Panc1 (cell line): ENCODE measurements around the gene AGTPBP1. TPM values are rescaled to one million over a fixed set of nuclear protein-coding genes. Genes with fewer than 3 reads are reported as not detected.

Experiments used
- ATAC-seq: fragments of 200-7000 bp; cut with Tn5 transposase; 2 replicates; pipeline ENCODE4 v1.9.1; 2020; ENCODE audit warnings: mild to moderate bottlenecking, moderate library complexity
- BruUV-seq: library from RNA; stranded (reverse); fragments of 400-500 nt; replicated peaks from 2 replicates; lab custom pipeline; 2021; lab: Mats Ljungman, UMichigan
- CTCF ChIA-PET: fragments of 300-600 bp; sonication (Branson Sonifier 250); formaldehyde crosslinking; loops from one replicate; lab custom pipeline; 2022; ENCODE audit warnings: antibody characterized with exemption; lab: Charles Lee
- POLR2A ChIA-PET: fragments of 300-600 bp; sonication (Branson Sonifier 250); formaldehyde crosslinking; loops from one replicate; lab custom pipeline; 2022; ENCODE audit warnings: antibody characterized with exemption; lab: Charles Lee
- DNase-seq: peaks from one replicate; pipeline ENCODE4 v3.0.0-alpha.2; 2010; ENCODE audit warnings: low read depth, low spot score
- H3K27ac ChIP-seq: 2 replicates; pipeline ENCODE4 v1.5.1; 2011; ENCODE audit warnings: mild to moderate bottlenecking, low read length, inconsistent platforms
- H3K27me3 ChIP-seq: fragments of 200-500 bp; sonication (Bioruptor generic); 2 replicates; pipeline ENCODE4 v1.6.0; 2014; ENCODE audit warnings: low read length, inconsistent platforms; ENCODE audit not compliant: control insufficient read depth, insufficient read depth
- H3K36me3 ChIP-seq: fragments of 200-500 bp; sonication (Bioruptor generic); 2 replicates; pipeline ENCODE4 v1.5.1; 2014; ENCODE audit warnings: inconsistent platforms, mild to moderate bottlenecking, low read length, moderate library complexity; ENCODE audit not compliant: control insufficient read depth, insufficient read depth
- H3K4me1 ChIP-seq: 2 replicates; pipeline ENCODE4 v1.5.1; 2011; ENCODE audit warnings: inconsistent platforms, mild to moderate bottlenecking, low read length, moderate library complexity; ENCODE audit not compliant: control insufficient read depth, insufficient read depth
- H3K4me3 ChIP-seq, 2 experiments: 2 replicates each; pipeline ENCODE4 v1.5.1; 2011 to 2012; ENCODE audit warnings: low read depth in 2 of 2, low read length in 2 of 2, mild to moderate bottlenecking in 2 of 2, inconsistent platforms in 1 of 2, moderate library complexity in 1 of 2
- H3K9me3 ChIP-seq: fragments of 200-500 bp; sonication (Bioruptor generic); 2 replicates; pipeline ENCODE4 v1.5.1; 2014; ENCODE audit warnings: low read depth, mild to moderate bottlenecking, inconsistent platforms, low read length, moderate library complexity; ENCODE audit not compliant: control insufficient read depth, insufficient read depth
- POLR2AphosphoS5 ChIP-seq: IDR thresholded peaks from 2 replicates; pipeline ENCODE4 v1.6.1; 2012; ENCODE audit warnings: mild to moderate bottlenecking, low read depth, low read length, moderate library complexity
- SIN3A ChIP-seq: IDR thresholded peaks from 2 replicates; pipeline ENCODE4 v1.6.1; 2012; ENCODE audit warnings: low read depth, mild to moderate bottlenecking, low read length, moderate library complexity, borderline replicate concordance; ENCODE audit not compliant: insufficient read depth
- TCF7L2 ChIP-seq: IDR thresholded peaks from 2 replicates; pipeline ENCODE4 v1.6.1; 2011; ENCODE audit warnings: mild to moderate bottlenecking, low read depth, low read length, inconsistent platforms
- in situ Hi-C: cut with HindIII; loops from 2 replicates; pipeline ENCODE4 v1.10.0; 2016; ENCODE audit warnings: low sequenced_read_pairs, low pct_unique_long_range_greater_than_20kb
- intact Hi-C: fragments of 100-400 bp; cut with micrococcal nuclease; formaldehyde crosslinking; loops from one replicate; pipeline ENCODE4 v1.10.0; 2022; ENCODE audit not compliant: unreplicated experiment
- total RNA-seq: library from RNA; stranded (reverse); gene quantifications from one replicate; pipeline ENCODE4 v1.2.1, GENCODE V29; 2021; ENCODE audit not compliant: unreplicated experiment
- TF ChIP-seq, protein P1 (sequence below), 2 experiments: IDR thresholded peaks; 2 replicates each; pipeline ENCODE4 v1.6.1; 2011 to 2012; ENCODE audit warnings: low read depth in 2 of 2, control low read depth in 1 of 2, low read length in 1 of 2, mild to moderate bottlenecking in 1 of 2, moderate library complexity in 1 of 2; ENCODE audit not compliant: insufficient read depth in 1 of 2
- TF ChIP-seq, protein P2 (sequence below): fragments of 450-650 bp; IDR thresholded peaks from 2 replicates; pipeline ENCODE4 v1.5.1; 2017; ENCODE audit warnings: mild to moderate bottlenecking

AGTPBP1 gene
- total RNA-seq, 1 experiment from 2014 or later, result 11.6 TPM

DNA sequence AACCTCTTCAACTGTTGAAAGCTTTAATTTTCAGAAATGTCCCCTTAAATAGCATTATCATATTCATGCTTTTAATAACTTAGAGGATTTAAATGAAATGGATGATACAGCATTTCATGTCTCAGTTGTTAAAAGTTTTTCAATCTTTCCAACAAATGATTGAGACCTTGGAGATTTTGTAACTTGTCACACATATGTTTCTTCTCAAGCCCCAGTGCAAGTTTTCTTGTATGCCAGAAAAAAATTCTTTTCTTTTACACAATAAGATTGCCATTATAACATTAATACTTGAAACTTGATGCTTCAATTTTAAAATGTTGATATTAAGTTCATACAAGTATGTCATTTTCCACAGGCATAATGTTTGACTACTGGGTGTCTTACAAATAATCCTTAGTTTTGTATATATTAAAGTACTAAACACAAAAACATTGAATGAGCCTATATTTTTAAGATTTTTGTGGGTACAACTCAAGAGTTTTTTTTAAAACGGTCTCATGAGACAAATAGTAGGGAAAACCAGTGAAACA lies 124.5 kb downstream of the AGTPBP1 start:
- ChIA-PET POLR2A (no interaction called here), CTCF (no interaction called here)
- Histone ChIP-seq H3K36me3 (no peaks in the 10 kb centered on the region), H3K4me3 (no peak overlapping the region), H3K27ac (no peak overlapping the region), H3K27me3 (no peaks in the 10 kb centered on the region), H3K9me3 (no peaks in the 10 kb centered on the region), H3K4me1 (no peaks in the 10 kb centered on the region)
- intact Hi-C loops, result loop anchor here (10.0 kb wide), 1 partner anchor 1222 kb away; no protein-coding TSS in a partner anchor
- no TSS peak for BruUV-seq
- in situ Hi-C loops, result no loop called here
- DNase-seq (no peak), ATAC-seq (no peak)
- no peak for TF ChIP-seq TCF7L2
- no peak for TF ChIP-seq POLR2AphosphoS5
- TF ChIP-seq, protein P1, sequence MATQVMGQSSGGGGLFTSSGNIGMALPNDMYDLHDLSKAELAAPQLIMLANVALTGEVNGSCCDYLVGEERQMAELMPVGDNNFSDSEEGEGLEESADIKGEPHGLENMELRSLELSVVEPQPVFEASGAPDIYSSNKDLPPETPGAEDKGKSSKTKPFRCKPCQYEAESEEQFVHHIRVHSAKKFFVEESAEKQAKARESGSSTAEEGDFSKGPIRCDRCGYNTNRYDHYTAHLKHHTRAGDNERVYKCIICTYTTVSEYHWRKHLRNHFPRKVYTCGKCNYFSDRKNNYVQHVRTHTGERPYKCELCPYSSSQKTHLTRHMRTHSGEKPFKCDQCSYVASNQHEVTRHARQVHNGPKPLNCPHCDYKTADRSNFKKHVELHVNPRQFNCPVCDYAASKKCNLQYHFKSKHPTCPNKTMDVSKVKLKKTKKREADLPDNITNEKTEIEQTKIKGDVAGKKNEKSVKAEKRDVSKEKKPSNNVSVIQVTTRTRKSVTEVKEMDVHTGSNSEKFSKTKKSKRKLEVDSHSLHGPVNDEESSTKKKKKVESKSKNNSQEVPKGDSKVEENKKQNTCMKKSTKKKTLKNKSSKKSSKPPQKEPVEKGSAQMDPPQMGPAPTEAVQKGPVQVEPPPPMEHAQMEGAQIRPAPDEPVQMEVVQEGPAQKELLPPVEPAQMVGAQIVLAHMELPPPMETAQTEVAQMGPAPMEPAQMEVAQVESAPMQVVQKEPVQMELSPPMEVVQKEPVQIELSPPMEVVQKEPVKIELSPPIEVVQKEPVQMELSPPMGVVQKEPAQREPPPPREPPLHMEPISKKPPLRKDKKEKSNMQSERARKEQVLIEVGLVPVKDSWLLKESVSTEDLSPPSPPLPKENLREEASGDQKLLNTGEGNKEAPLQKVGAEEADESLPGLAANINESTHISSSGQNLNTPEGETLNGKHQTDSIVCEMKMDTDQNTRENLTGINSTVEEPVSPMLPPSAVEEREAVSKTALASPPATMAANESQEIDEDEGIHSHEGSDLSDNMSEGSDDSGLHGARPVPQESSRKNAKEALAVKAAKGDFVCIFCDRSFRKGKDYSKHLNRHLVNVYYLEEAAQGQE (IDR thresholded peaks at IDR 0.05; ENCODE audit: insufficient read depth in 1 of 2, low read depth in 2 of 2, low read length in 1 of 2), result no peak
- TF ChIP-seq SIN3A, result no peak
- TF ChIP-seq, protein P2, sequence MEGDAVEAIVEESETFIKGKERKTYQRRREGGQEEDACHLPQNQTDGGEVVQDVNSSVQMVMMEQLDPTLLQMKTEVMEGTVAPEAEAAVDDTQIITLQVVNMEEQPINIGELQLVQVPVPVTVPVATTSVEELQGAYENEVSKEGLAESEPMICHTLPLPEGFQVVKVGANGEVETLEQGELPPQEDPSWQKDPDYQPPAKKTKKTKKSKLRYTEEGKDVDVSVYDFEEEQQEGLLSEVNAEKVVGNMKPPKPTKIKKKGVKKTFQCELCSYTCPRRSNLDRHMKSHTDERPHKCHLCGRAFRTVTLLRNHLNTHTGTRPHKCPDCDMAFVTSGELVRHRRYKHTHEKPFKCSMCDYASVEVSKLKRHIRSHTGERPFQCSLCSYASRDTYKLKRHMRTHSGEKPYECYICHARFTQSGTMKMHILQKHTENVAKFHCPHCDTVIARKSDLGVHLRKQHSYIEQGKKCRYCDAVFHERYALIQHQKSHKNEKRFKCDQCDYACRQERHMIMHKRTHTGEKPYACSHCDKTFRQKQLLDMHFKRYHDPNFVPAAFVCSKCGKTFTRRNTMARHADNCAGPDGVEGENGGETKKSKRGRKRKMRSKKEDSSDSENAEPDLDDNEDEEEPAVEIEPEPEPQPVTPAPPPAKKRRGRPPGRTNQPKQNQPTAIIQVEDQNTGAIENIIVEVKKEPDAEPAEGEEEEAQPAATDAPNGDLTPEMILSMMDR, result no peak

DNA sequence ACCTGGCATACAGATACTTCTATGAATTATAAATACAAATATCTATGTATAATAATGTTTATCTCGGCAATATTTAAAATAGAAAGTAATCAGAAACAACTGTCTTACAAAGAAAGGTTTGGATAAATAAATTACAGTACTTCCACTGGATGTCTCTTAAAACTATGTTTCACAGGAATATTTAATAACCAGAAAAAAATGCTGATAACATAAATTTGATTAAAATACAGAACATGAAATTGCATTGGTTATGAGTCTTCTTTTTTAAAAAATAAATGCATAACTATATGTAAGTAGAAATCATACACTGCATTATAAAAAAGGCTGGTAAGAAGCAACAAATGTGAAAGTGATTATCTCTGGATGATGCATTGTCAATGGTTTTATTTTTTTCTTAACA lies 126.0 kb downstream of the AGTPBP1 start:
- no TSS peak for BruUV-seq
- POLR2A ChIA-PET, result no interaction called here
- intact Hi-C loops (loop anchor here (10.0 kb wide), 1 partner anchor 1221 kb away; no protein-coding TSS in a partner anchor), in situ Hi-C loops (no loop called here)
- no peak for ATAC-seq
- Histone ChIP-seq H3K27me3 (no peaks in the 10 kb centered on the region), H3K36me3 (no peaks in the 10 kb centered on the region), H3K4me1 (no peaks in the 10 kb centered on the region), H3K4me3 (no peak overlapping the region), H3K27ac (no peak overlapping the region), H3K9me3 (no peaks in the 10 kb centered on the region)
- TF ChIP-seq, protein P1 (IDR thresholded peaks at IDR 0.05; ENCODE audit: insufficient read depth in 1 of 2, low read depth in 2 of 2, low read length in 1 of 2), result no peak
- TF ChIP-seq, protein P2, result no peak
- TF ChIP-seq POLR2AphosphoS5 (no peak), TCF7L2 (no peak), SIN3A (no peak)
- CTCF ChIA-PET, result no interaction called here
- no peak for DNase-seq
